Measurements from ENCODE around the gene CLIP2. TPM values are rescaled to one million over a fixed set of nuclear protein-coding genes. Genes with fewer than 3 reads are reported as not detected.

Gene CLIP2
- polyA plus RNA-seq, 1 of the 3 experiments (the other 2 are of a cell fraction) = 14.3 TPM

GRCh38 chr7:74306730-74307469, 17.7 kb downstream of the CLIP2 start (continued):
- peak; percentile 58 for TF ChIP-seq GABPA (IDR thresholded peaks at IDR 0.05; ENCODE audit: low read depth)
- no peak for TF ChIP-seq CHD2 (IDR thresholded peaks at IDR 0.05; ENCODE audit: low read length, partially characterized antibody)
- TF ChIP-seq MAX (IDR thresholded peaks at IDR 0.05; ENCODE audit: low read depth) = peak; percentile 64; the same call in 1 of the 2 replicates
- TF ChIP-seq JUND (IDR thresholded peaks at IDR 0.05) = peak; percentile 63; the same call in 1 of the 2 replicates
- peak; percentile 75 for TF ChIP-seq TCF12 (IDR thresholded peaks at IDR 0.05)
- no peak for TF ChIP-seq RAD21 (IDR thresholded peaks at IDR 0.05; ENCODE audit: low read length)
- TF ChIP-seq CTCF (IDR thresholded peaks at IDR 0.05) = no peak
- TF ChIP-seq USF2 (IDR thresholded peaks at IDR 0.05; ENCODE audit: borderline replicate concordance, low read depth, low read length) = no peak
- TF ChIP-seq FOXM1 (IDR thresholded peaks at IDR 0.05; ENCODE audit: low read depth) = no peak

GRCh38 chr7:74307738-74308505, 18.7 kb downstream of the CLIP2 start:
- Histone ChIP-seq H3K27me3 (ENCODE audit: insufficient read depth) (no peaks in the 10 kb centered on the region), H3K9ac (no peak overlapping the region), H3K4me2 (no peak overlapping the region), H3K79me2 (ENCODE audit: insufficient read depth) (peaks cover 98% of the 10 kb centered on the region), H4K20me1 (ENCODE audit: insufficient read depth) (peaks cover 88% of the 10 kb centered on the region), H3F3A (replicated peaks; ENCODE audit: insufficient read depth) (peaks cover 19% of the 10 kb centered on the region), H2AFZ (ENCODE audit: low read depth) (no peak overlapping the region), H3K9me2 (no peaks in the 10 kb centered on the region), H3K36me3 (replicated peaks in 1 of 2; ENCODE audit: control insufficient read depth in 1 of 2, insufficient read depth in 2 of 2, low read length in 1 of 2) (peaks cover 0 to 11% of the 10 kb centered on the region in 2 experiments), H3K27ac (ENCODE audit: low read depth in 2 of 2, low read length in 1 of 2) (peak overlapping the region in 1 of 2 experiments; percentile 65; a peak in 2 of 4 replicates), H3K4me1 (ENCODE audit: control insufficient read depth in 1 of 2, insufficient read depth in 2 of 2, low read depth in 1 of 2, low read length in 1 of 2) (peaks cover 11 to 17% of the 10 kb centered on the region in 2 experiments; a peak in 3 of 4 replicates), H3K9me3 (no peaks in the 10 kb centered on the region), H3K4me3 (ENCODE audit: low read depth in 2 of 2, low read length in 1 of 2) (no peak overlapping the region)
- DNase-seq = peak; percentile 28
- TF ChIP-seq POLR2AphosphoS5 (IDR thresholded peaks at IDR 0.05; ENCODE audit: low read depth, low read length) = no peak
- TF ChIP-seq SIN3A (IDR thresholded peaks at IDR 0.05; ENCODE audit: borderline replicate concordance, low read depth, low read length) = no peak
- no peak for TF ChIP-seq CHD2 (IDR thresholded peaks at IDR 0.05; ENCODE audit: low read length, partially characterized antibody)
- TF ChIP-seq TCF12 (IDR thresholded peaks at IDR 0.05) = no peak
- no peak for TF ChIP-seq MEF2A (IDR thresholded peaks at IDR 0.05; ENCODE audit: borderline replicate concordance, low read depth)
- TF ChIP-seq SMC3 (IDR thresholded peaks at IDR 0.05; ENCODE audit: low read depth, low read length) = no peak
- no peak for TF ChIP-seq FOSL2 (IDR thresholded peaks at IDR 0.05; ENCODE audit: borderline replicate concordance, low read depth)
- TF ChIP-seq MXI1 (IDR thresholded peaks at IDR 0.05; ENCODE audit: low read depth, low read length) = no peak
- TF ChIP-seq ELF1 (IDR thresholded peaks at IDR 0.05) = no peak
- no peak for TF ChIP-seq FOXJ3 (CRISPR knock-in tag; IDR thresholded peaks at IDR 0.05)
- no peak for TF ChIP-seq NRF1 (IDR thresholded peaks at IDR 0.05; ENCODE audit: low read depth, low read length)
- no peak for TF ChIP-seq TEAD4 (IDR thresholded peaks at IDR 0.05; ENCODE audit: borderline replicate concordance, insufficient read depth)
- no peak for TF ChIP-seq CTCF (IDR thresholded peaks at IDR 0.05)
- no peak for TF ChIP-seq RFX5 (IDR thresholded peaks at IDR 0.05; ENCODE audit: low read length)
- TF ChIP-seq RXRA (IDR thresholded peaks at IDR 0.05; ENCODE audit: borderline replicate concordance, low read depth) = no peak
- TF ChIP-seq GATA2 (CRISPR knock-in tag; IDR thresholded peaks at IDR 0.05) = no peak
- no peak for TF ChIP-seq GABPA (IDR thresholded peaks at IDR 0.05; ENCODE audit: low read depth)
- WGBS (ENCODE audit: low lambda C conversion rate) = 83% methylated on average over 9 of the region's 10 CpGs
- ChIA-PET CTCF (interaction anchor here (0.9 kb wide), 1 partner anchor 102 kb away, joined by 3 read pairs; no protein-coding TSS in a partner anchor), POLR2A (no interaction called here)
